A673 (cell line): ENCODE measurements around the gene CFAP65. TPM values are rescaled to one million over a fixed set of nuclear protein-coding genes. Genes with fewer than 3 reads are reported as not detected.

Experiments used
- BruUV-seq: library from RNA; stranded (reverse); fragments of 400-500 nt; replicated peaks from 2 replicates; lab custom pipeline; 2021; lab: Mats Ljungman, UMichigan
- CTCF ChIA-PET: fragments of 300-600 bp; sonication (Branson Sonifier 250); formaldehyde crosslinking; loops from one replicate; lab custom pipeline; 2022; ENCODE audit warnings: antibody characterized with exemption; lab: Charles Lee
- POLR2A ChIA-PET: fragments of 300-600 bp; sonication (Branson Sonifier 250); formaldehyde crosslinking; loops from one replicate; lab custom pipeline; 2022; ENCODE audit warnings: antibody characterized with exemption; ENCODE audit not compliant: low non-redundant PET; lab: Charles Lee
- DNase-seq: peaks from one replicate; pipeline ENCODE4 v3.0.0-alpha.2; 2015; ENCODE audit warnings: low spot score
- H3K27ac ChIP-seq: fragments of 200-600 bp; sonication (generic); 2 replicates; pipeline ENCODE4 v1.5.1; 2016; ENCODE audit warnings: mixed run types, low read depth, mild to moderate bottlenecking, mixed read lengths, antibody characterized with exemption, low read length; ENCODE audit not compliant: poor library complexity, severe bottlenecking
- H3K27me3 ChIP-seq: fragments of 200-600 bp; sonication (generic); replicated peaks from 2 replicates; pipeline ENCODE4 v1.6.1; 2017; ENCODE audit warnings: mixed run types, low read depth, mild to moderate bottlenecking, mixed read lengths, antibody characterized with exemption, low read length; ENCODE audit not compliant: insufficient read depth, poor library complexity
- H3K36me3 ChIP-seq: fragments of 200-600 bp; sonication (generic); 2 replicates; pipeline ENCODE4 v1.6.1; 2016; ENCODE audit warnings: mixed run types, mild to moderate bottlenecking, mixed read lengths, antibody characterized with exemption, low read length; ENCODE audit not compliant: insufficient read depth, poor library complexity, severe bottlenecking
- H3K4me1 ChIP-seq: fragments of 200-600 bp; sonication (generic); 2 replicates; pipeline ENCODE4 v1.6.1; 2017; ENCODE audit warnings: mixed run types, mild to moderate bottlenecking, mixed read lengths, antibody characterized with exemption, low read length; ENCODE audit not compliant: insufficient read depth, poor library complexity, severe bottlenecking
- H3K4me3 ChIP-seq: fragments of 200-600 bp; sonication (generic); 2 replicates; pipeline ENCODE4 v1.5.1; 2016; ENCODE audit warnings: low read depth, mixed run types, mild to moderate bottlenecking, mixed read lengths, low read length; ENCODE audit not compliant: poor library complexity, severe bottlenecking
- H3K9me3 ChIP-seq: fragments of 200-600 bp; sonication (generic); 2 replicates; pipeline ENCODE4 v1.6.1; 2016; ENCODE audit warnings: mixed run types, low read depth, mild to moderate bottlenecking, mixed read lengths, antibody characterized with exemption, low read length; ENCODE audit not compliant: poor library complexity, severe bottlenecking
- CTCF ChIP-seq: fragments of 300-800, 200-600 bp; sonication (generic); conservative IDR thresholded peaks from 2 replicates; pipeline ENCODE4 v1.5.1; 2017; ENCODE audit warnings: low read depth, mild to moderate bottlenecking, antibody characterized with exemption, low read length, moderate library complexity, mixed read lengths
- EZH2 ChIP-seq: fragments of 200-600 bp; sonication (generic); IDR thresholded peaks from 2 replicates; pipeline ENCODE4 v1.6.1; 2017; ENCODE audit warnings: borderline replicate concordance, low read depth, mild to moderate bottlenecking, mixed read lengths, antibody characterized with exemption, low read length; ENCODE audit not compliant: poor library complexity, severe bottlenecking
- intact Hi-C: fragments of 100-400 bp; cut with micrococcal nuclease; formaldehyde crosslinking; loops from one replicate; pipeline ENCODE4 v1.10.0; 2022; ENCODE audit not compliant: unreplicated experiment
- total RNA-seq: library from RNA; stranded (reverse); gene quantifications from 2 replicates; pipeline ENCODE4 v1.2.3, GENCODE V29; 2021

CFAP65 gene
- total RNA-seq, 1 experiment from 2014 or later, result 0.13 TPM

GRCh38 chr2:218999021-218999880, 42.1 kb downstream of the CFAP65 start:
- ChIA-PET CTCF (no interaction called here), POLR2A (no interaction called here)
- H3K27ac ChIP-seq, result no peak overlapping the region
- no peak overlapping the region for H3K4me3 ChIP-seq
- no TSS peak for BruUV-seq
- H3K36me3 ChIP-seq, result no peaks in the 10 kb centered on the region
- TF ChIP-seq EZH2 (no peak), CTCF (no peak)
- H3K9me3 ChIP-seq, result no peaks in the 10 kb centered on the region
- no peak for DNase-seq
- peaks cover 15% of the 10 kb centered on the region for H3K4me1 ChIP-seq
- peaks cover 59% of the 10 kb centered on the region for H3K27me3 ChIP-seq
- intact Hi-C loops, result no loop called here

GRCh38 chr2:218998414-218999002, 42.8 kb downstream of the CFAP65 start:
- Histone ChIP-seq H3K27ac (no peak overlapping the region), H3K36me3 (no peaks in the 10 kb centered on the region), H3K27me3 (peaks cover 60% of the 10 kb centered on the region), H3K4me1 (peaks cover 22% of the 10 kb centered on the region), H3K9me3 (no peaks in the 10 kb centered on the region), H3K4me3 (no peak overlapping the region)
- no TSS peak for BruUV-seq
- ChIA-PET CTCF (no interaction called here), POLR2A (no interaction called here)
- no peak for DNase-seq
- TF ChIP-seq EZH2, result no peak
- TF ChIP-seq CTCF, result no peak
- intact Hi-C loops, result no loop called here

- intact Hi-C loops, result no loop called here
- Histone ChIP-seq H3K27ac (no peak overlapping the region), H3K4me1 (peaks cover 26% of the 10 kb centered on the region), H3K9me3 (no peaks in the 10 kb centered on the region), H3K36me3 (no peaks in the 10 kb centered on the region), H3K4me3 (no peak overlapping the region), H3K27me3 (peaks cover 60% of the 10 kb centered on the region)
- no peak for DNase-seq
- ChIA-PET POLR2A (no interaction called here), CTCF (no interaction called here)
- no peak for TF ChIP-seq CTCF
- TF ChIP-seq EZH2, result no peak
- BruUV-seq, result no TSS peak
Measured at GRCh38 chr2:218997731-218998130, 43.6 kb downstream of the CFAP65 start.
